ENCODE measurements around the gene SLC6A3. TPM values are rescaled to one million over a fixed set of nuclear protein-coding genes. Genes with fewer than 3 reads are reported as not detected.
"Not testable (repeated sequence)": the region's sequence is repeated elsewhere in the genome, so short reads cannot be mapped to it uniquely, and the experiment has no call there.

The SLC6A3 gene
- total RNA-seq, 1 donor from 2014 or later, result not detected

GRCh38 chr5:1428107-1428506 lies 17.1 kb downstream of the SLC6A3 start:
- Mint-ChIP-seq H3K36me3 (ENCODE audit: unreplicated experiment) (no peaks in the 10 kb centered on the region), H3K4me1 (ENCODE audit: unreplicated experiment) (no peaks in the 10 kb centered on the region), H3K4me3 (ENCODE audit: unreplicated experiment) (no peak overlapping the region), H3K27me3 (ENCODE audit: unreplicated experiment) (no peaks in the 10 kb centered on the region), H3K27ac (ENCODE audit: unreplicated experiment) (no peak overlapping the region), H3K9me3 (ENCODE audit: unreplicated experiment) (peaks cover 28% of the 10 kb centered on the region)
- no peak for DNase-seq (ENCODE audit: extremely low spot score, unreplicated experiment)
- TF ChIP-seq, protein P1, sequence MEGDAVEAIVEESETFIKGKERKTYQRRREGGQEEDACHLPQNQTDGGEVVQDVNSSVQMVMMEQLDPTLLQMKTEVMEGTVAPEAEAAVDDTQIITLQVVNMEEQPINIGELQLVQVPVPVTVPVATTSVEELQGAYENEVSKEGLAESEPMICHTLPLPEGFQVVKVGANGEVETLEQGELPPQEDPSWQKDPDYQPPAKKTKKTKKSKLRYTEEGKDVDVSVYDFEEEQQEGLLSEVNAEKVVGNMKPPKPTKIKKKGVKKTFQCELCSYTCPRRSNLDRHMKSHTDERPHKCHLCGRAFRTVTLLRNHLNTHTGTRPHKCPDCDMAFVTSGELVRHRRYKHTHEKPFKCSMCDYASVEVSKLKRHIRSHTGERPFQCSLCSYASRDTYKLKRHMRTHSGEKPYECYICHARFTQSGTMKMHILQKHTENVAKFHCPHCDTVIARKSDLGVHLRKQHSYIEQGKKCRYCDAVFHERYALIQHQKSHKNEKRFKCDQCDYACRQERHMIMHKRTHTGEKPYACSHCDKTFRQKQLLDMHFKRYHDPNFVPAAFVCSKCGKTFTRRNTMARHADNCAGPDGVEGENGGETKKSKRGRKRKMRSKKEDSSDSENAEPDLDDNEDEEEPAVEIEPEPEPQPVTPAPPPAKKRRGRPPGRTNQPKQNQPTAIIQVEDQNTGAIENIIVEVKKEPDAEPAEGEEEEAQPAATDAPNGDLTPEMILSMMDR (IDR thresholded peaks at IDR 0.05), result no peak

GRCh38 chr5:1424716-1425115 lies 20.5 kb downstream of the SLC6A3 start:
- Mint-ChIP-seq H3K4me3 (ENCODE audit: unreplicated experiment) (no peak overlapping the region), H3K4me1 (ENCODE audit: unreplicated experiment) (no peaks in the 10 kb centered on the region)

GRCh38 chr5:1423901-1424603 lies 21.2 kb downstream of the SLC6A3 start:
- Mint-ChIP-seq H3K27me3 (ENCODE audit: unreplicated experiment) (no peaks in the 10 kb centered on the region), H3K27ac (ENCODE audit: unreplicated experiment) (no peak overlapping the region), H3K4me1 (ENCODE audit: unreplicated experiment) (no peaks in the 10 kb centered on the region), H3K9me3 (ENCODE audit: unreplicated experiment) (peaks cover 26% of the 10 kb centered on the region), H3K36me3 (ENCODE audit: unreplicated experiment) (no peaks in the 10 kb centered on the region), H3K4me3 (ENCODE audit: unreplicated experiment) (no peak overlapping the region)
- no peak for DNase-seq (ENCODE audit: extremely low spot score, unreplicated experiment)
- TF ChIP-seq, protein P1 (IDR thresholded peaks at IDR 0.05), result no peak

More at GRCh38 chr5:1424716-1425115, 20.5 kb downstream of the SLC6A3 start:
- Mint-ChIP-seq H3K27ac (ENCODE audit: unreplicated experiment) (no peak overlapping the region), H3K9me3 (ENCODE audit: unreplicated experiment) (peaks cover 28% of the 10 kb centered on the region), H3K36me3 (ENCODE audit: unreplicated experiment) (no peaks in the 10 kb centered on the region), H3K27me3 (ENCODE audit: unreplicated experiment) (no peaks in the 10 kb centered on the region)
- TF ChIP-seq, protein P1 (IDR thresholded peaks at IDR 0.05), result no peak
- DNase-seq (ENCODE audit: extremely low spot score, unreplicated experiment), result no peak

- not testable (repeated sequence) for H3K27ac Mint-ChIP-seq (ENCODE audit: unreplicated experiment); H3K4me3 Mint-ChIP-seq (ENCODE audit: unreplicated experiment); H3K36me3 Mint-ChIP-seq (ENCODE audit: unreplicated experiment); H3K27me3 Mint-ChIP-seq (ENCODE audit: unreplicated experiment); DNase-seq (ENCODE audit: extremely low spot score, unreplicated experiment); H3K4me1 Mint-ChIP-seq (ENCODE audit: unreplicated experiment)
- peaks cover 36% of the 10 kb centered on the region for H3K9me3 Mint-ChIP-seq (ENCODE audit: unreplicated experiment)
Measured at GRCh38 chr5:1422522-1422921, 22.7 kb downstream of the SLC6A3 start.

GRCh38 chr5:1421521-1422341 lies 23.5 kb downstream of the SLC6A3 start:
- Mint-ChIP-seq H3K9me3 (ENCODE audit: unreplicated experiment) (peaks cover 30% of the 10 kb centered on the region), H3K27ac (ENCODE audit: unreplicated experiment) (no peak overlapping the region)

More at GRCh38 chr5:1421521-1422341, 23.5 kb downstream of the SLC6A3 start:
- no peaks in the 10 kb centered on the region for H3K4me1 Mint-ChIP-seq (ENCODE audit: unreplicated experiment)
- H3K36me3 Mint-ChIP-seq (ENCODE audit: unreplicated experiment), result no peaks in the 10 kb centered on the region
- TF ChIP-seq, protein P1 (IDR thresholded peaks at IDR 0.05), result no peak
- DNase-seq (ENCODE audit: extremely low spot score, unreplicated experiment), result no peak
- no peaks in the 10 kb centered on the region for H3K27me3 Mint-ChIP-seq (ENCODE audit: unreplicated experiment)
- H3K4me3 Mint-ChIP-seq (ENCODE audit: unreplicated experiment), result no peak overlapping the region
